Mesenchymal stem cell (in vitro differentiated cells and primary cell): Measurements from ENCODE around the gene TFDP1.

Source experiments
- DNase-seq: peaks from one replicate; pipeline ENCODE4 v3.0.0-alpha.2; 2013
- H2AFZ ChIP-seq: one replicate; pipeline ENCODE4 v1.6.1; 2013; ENCODE audit warnings: low read depth, mild to moderate bottlenecking, control low read depth, inconsistent platforms, low read length, moderate library complexity
- H2AK5ac ChIP-seq: 2 replicates; pipeline ENCODE4 v1.6.1; 2013; ENCODE audit warnings: low read length, moderate library complexity, mild to moderate bottlenecking, inconsistent platforms; ENCODE audit not compliant: severe bottlenecking
- H2BK120ac ChIP-seq: one replicate; pipeline ENCODE4 v1.6.1; 2013; ENCODE audit warnings: low read depth, mild to moderate bottlenecking, inconsistent platforms, low read length, moderate library complexity
- H2BK12ac ChIP-seq, 2 experiments: one replicate each; pipeline ENCODE4 v1.6.1; 2013; ENCODE audit warnings: inconsistent platforms in 2 of 2, low read length in 2 of 2, mild to moderate bottlenecking in 2 of 2, moderate library complexity in 2 of 2, control low read depth in 1 of 2
- H2BK15ac ChIP-seq: one replicate; pipeline ENCODE4 v1.6.1; 2013; ENCODE audit warnings: mild to moderate bottlenecking, low read depth, inconsistent platforms; ENCODE audit not compliant: poor library complexity, severe bottlenecking
- H2BK5ac ChIP-seq: 2 replicates; pipeline ENCODE4 v1.6.1; 2013; ENCODE audit warnings: low read depth, mild to moderate bottlenecking, low read length, control low read depth, inconsistent platforms; ENCODE audit not compliant: poor library complexity, severe bottlenecking
- H3K14ac ChIP-seq, 2 experiments: one replicate each; pipeline ENCODE4 v1.6.1; 2013; ENCODE audit warnings: inconsistent platforms in 2 of 2, low read length in 2 of 2, control low read depth in 1 of 2, mild to moderate bottlenecking in 1 of 2, moderate library complexity in 1 of 2
- H3K18ac ChIP-seq, 2 experiments: one replicate each; pipeline ENCODE4 v1.6.1; 2013; ENCODE audit warnings: inconsistent platforms in 2 of 2, low read length in 2 of 2, control low read depth in 1 of 2, low read depth in 1 of 2, mild to moderate bottlenecking in 1 of 2
- H3K23ac ChIP-seq, 2 experiments: one replicate each; pipeline ENCODE4 v1.6.1; 2013; ENCODE audit warnings: inconsistent platforms in 2 of 2, low read length in 2 of 2, mild to moderate bottlenecking in 2 of 2, moderate library complexity in 2 of 2, control low read depth in 1 of 2
- H3K27ac ChIP-seq: 2 replicates; pipeline ENCODE4 v1.5.1; 2013; ENCODE audit warnings: mild to moderate bottlenecking, moderate library complexity, low read length, control low read depth, inconsistent platforms; ENCODE audit not compliant: poor library complexity, severe bottlenecking
- H3K27me3 ChIP-seq, 2 experiments: 2 replicates each; pipeline versions ENCODE4 v1.6.1 to v1.7.0; 2013; ENCODE audit warnings: low read length in 2 of 2, mild to moderate bottlenecking in 2 of 2, moderate library complexity in 2 of 2, control low read depth in 1 of 2, inconsistent platforms in 1 of 2; ENCODE audit not compliant: control insufficient read depth in 1 of 2, insufficient read depth in 1 of 2
- H3K36me3 ChIP-seq, 2 experiments: 2 replicates each; pipeline versions ENCODE4 v1.6.1 to v1.7.0; 2013; ENCODE audit warnings: low read length in 2 of 2, control low read depth in 1 of 2, inconsistent platforms in 1 of 2, low read depth in 1 of 2, mild to moderate bottlenecking in 1 of 2; ENCODE audit not compliant: insufficient read depth in 2 of 2, control insufficient read depth in 1 of 2
- H3K4ac ChIP-seq, 2 experiments: one replicate each; pipeline ENCODE4 v1.6.1; 2013; ENCODE audit warnings: inconsistent platforms in 2 of 2, low read length in 2 of 2, mild to moderate bottlenecking in 2 of 2, moderate library complexity in 2 of 2, control low read depth in 1 of 2, low read depth in 1 of 2
- H3K4me1 ChIP-seq: 2 replicates; pipeline ENCODE4 v1.6.1; 2013; ENCODE audit warnings: low read depth, low read length, control low read depth; ENCODE audit not compliant: control insufficient read depth, insufficient read depth
- H3K4me2 ChIP-seq: 2 replicates; pipeline ENCODE4 v1.6.1; 2013; ENCODE audit warnings: low read length, mild to moderate bottlenecking, inconsistent platforms; ENCODE audit not compliant: poor library complexity, severe bottlenecking
- H3K4me3 ChIP-seq, 2 experiments: 2 replicates each; pipeline versions ENCODE4 v1.5.1 to v1.7.0; 2013; ENCODE audit warnings: low read length in 2 of 2, mild to moderate bottlenecking in 2 of 2, control low read depth in 1 of 2, low read depth in 1 of 2; ENCODE audit not compliant: insufficient read depth in 1 of 2
- H3K79me1 ChIP-seq: replicated peaks from 2 replicates; pipeline ENCODE4 v1.6.1; 2013; ENCODE audit warnings: mild to moderate bottlenecking, control low read depth, low read length, inconsistent platforms; ENCODE audit not compliant: poor library complexity, severe bottlenecking
- H3K9ac ChIP-seq: 2 replicates; pipeline ENCODE4 v1.7.0; 2013; ENCODE audit warnings: mild to moderate bottlenecking, low read length, moderate library complexity
- H3K9me3 ChIP-seq: 2 replicates; pipeline ENCODE4 v1.7.0; 2013; ENCODE audit warnings: mild to moderate bottlenecking, low read length; ENCODE audit not compliant: control insufficient read depth
- H4K8ac ChIP-seq: one replicate; pipeline ENCODE4 v1.6.1; 2013; ENCODE audit warnings: inconsistent platforms, mild to moderate bottlenecking, low read length, moderate library complexity
- H4K91ac ChIP-seq: one replicate; pipeline ENCODE4 v1.6.1; 2013; ENCODE audit warnings: mild to moderate bottlenecking, low read length, inconsistent platforms
- WGBS: methylation state at CpG from one replicate; pipeline ENCODE4 v1.1.7; 2013; ENCODE audit warnings: mixed read lengths; 5-methylcytosine and 5-hydroxymethylcytosine counted together

TFDP1 gene

DNA sequence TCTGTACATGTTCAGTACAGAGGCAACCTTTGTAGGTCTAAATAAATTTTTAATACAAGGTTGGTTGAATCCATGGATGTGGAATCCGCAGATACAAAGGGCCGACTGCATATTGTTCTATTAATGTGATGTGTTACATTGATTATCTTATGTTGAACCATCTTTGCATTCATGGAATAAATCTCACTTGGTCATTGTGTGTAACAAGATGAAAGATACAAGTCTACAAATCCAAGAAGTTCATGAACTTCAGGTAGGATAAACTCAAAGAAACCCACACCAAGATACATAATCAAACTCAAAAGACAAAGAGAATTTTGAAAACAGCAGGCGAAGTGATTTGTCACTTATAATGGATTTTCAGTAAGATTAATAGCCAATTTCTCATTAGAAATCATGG, 8.0 kb upstream of the TFDP1 start:
- no peaks in the 10 kb centered on the region for H3K4me1 ChIP-seq
- WGBS = 100% methylated on average over 2 of the region's 3 CpGs
- H3K4ac ChIP-seq = no peak overlapping the region
- peaks cover 0 to 11% of the 10 kb centered on the region in 2 experiments for H3K27me3 ChIP-seq
- no peak overlapping the region for H4K8ac ChIP-seq
- no peak for DNase-seq
- H3K23ac ChIP-seq = no peak overlapping the region
- H3K36me3 ChIP-seq = no peaks in the 10 kb centered on the region
- H3K18ac ChIP-seq = no peak overlapping the region
- no peak overlapping the region for H2AFZ ChIP-seq
- H3K27ac ChIP-seq = no peak overlapping the region
- H3K4me2 ChIP-seq = no peak overlapping the region
- no peak overlapping the region for H2BK12ac ChIP-seq
- no peak overlapping the region for H3K4me3 ChIP-seq
- no peak overlapping the region for H2BK5ac ChIP-seq
- H2AK5ac ChIP-seq = no peak overlapping the region
- H3K9ac ChIP-seq = no peak overlapping the region
- no peak overlapping the region for H3K14ac ChIP-seq
- no peak overlapping the region for H2BK120ac ChIP-seq
- H3K79me1 ChIP-seq = no peaks in the 10 kb centered on the region
- peaks cover 25% of the 10 kb centered on the region for H3K9me3 ChIP-seq
- no peak overlapping the region for H2BK15ac ChIP-seq
- H4K91ac ChIP-seq = no peak overlapping the region

DNA sequence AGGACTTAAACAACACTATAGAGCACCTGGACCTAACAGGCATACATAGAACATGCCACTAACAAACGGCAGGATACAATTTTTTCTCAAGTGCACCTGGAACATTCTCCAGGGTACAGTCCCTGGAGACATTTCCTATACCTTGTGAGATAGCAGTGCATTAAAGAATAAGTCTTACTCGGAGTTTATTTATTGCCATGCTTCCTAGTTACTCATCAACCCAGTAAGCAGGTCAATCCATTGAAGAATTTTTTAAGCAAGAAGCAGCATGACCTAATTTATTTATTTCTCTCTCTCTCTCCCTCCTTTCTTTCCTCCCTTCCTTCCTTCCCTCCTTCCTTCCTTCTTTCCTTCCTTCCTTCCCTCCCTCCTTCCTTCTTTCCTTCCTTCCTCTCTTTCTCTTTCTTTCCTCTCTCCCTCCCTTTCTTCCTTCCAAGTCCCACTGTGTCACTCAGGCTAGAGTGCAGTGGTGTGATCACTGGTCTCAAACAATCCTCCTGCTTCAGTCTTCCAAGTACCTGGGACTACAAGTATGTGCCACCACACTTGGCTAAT, 6.6 kb upstream of the TFDP1 start:
- peaks cover 0 to 11% of the 10 kb centered on the region in 2 experiments for H3K27me3 ChIP-seq
- no peak for DNase-seq
- no peak overlapping the region for H2AFZ ChIP-seq
- H3K9me3 ChIP-seq = peaks cover 20% of the 10 kb centered on the region
- H3K4me1 ChIP-seq = no peaks in the 10 kb centered on the region
- no peak overlapping the region for H2BK120ac ChIP-seq
- H2BK15ac ChIP-seq = no peak overlapping the region
- H3K9ac ChIP-seq = no peak overlapping the region
- no peak overlapping the region for H2AK5ac ChIP-seq
- no peak overlapping the region for H3K14ac ChIP-seq
- H2BK5ac ChIP-seq = no peak overlapping the region
- no peaks in the 10 kb centered on the region for H3K79me1 ChIP-seq
- no peak overlapping the region for H3K4me2 ChIP-seq
- no peak overlapping the region for H3K4me3 ChIP-seq
- WGBS = 71% methylated on average over 2 of the region's 2 CpGs
- H3K23ac ChIP-seq = no peak overlapping the region
- no peak overlapping the region for H3K4ac ChIP-seq
- H3K27ac ChIP-seq = no peak overlapping the region
- no peak overlapping the region for H4K91ac ChIP-seq
- no peak overlapping the region for H2BK12ac ChIP-seq
- no peak overlapping the region for H4K8ac ChIP-seq
- H3K36me3 ChIP-seq = no peaks in the 10 kb centered on the region
- no peak overlapping the region for H3K18ac ChIP-seq

DNA sequence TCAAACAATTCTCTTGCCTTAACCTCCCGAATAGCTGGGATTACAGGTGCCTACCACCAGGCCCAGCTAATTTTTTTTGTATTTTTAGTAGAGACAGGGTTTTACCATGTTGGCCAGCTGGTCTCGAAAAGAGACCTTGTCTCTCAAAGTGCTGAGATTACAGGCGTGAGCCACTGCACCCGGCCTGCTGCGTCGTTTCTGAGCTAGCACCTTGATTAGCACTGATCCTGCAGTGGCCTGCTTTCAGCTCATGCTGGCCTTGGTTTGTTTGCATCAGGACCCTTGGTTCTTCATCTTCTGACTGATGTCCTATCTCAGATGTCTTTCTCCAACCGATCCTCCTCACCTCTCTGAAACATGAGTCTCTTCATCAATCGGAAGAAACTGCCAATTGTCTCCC, 4.9 kb upstream of the TFDP1 start:
- H2AFZ ChIP-seq = no peak overlapping the region
- DNase-seq = no peak
- no peak overlapping the region for H2BK5ac ChIP-seq
- no peaks in the 10 kb centered on the region for H3K36me3 ChIP-seq
- peaks cover 4% of the 10 kb centered on the region for H3K4me1 ChIP-seq
- WGBS = 92% methylated on average over 6 of the region's 8 CpGs
- no peak overlapping the region for H2BK120ac ChIP-seq
- H3K23ac ChIP-seq = no peak overlapping the region
- no peak overlapping the region for H3K14ac ChIP-seq
- peaks cover 0 to 11% of the 10 kb centered on the region in 2 experiments for H3K27me3 ChIP-seq
- H3K27ac ChIP-seq = no peak overlapping the region
- H3K4me2 ChIP-seq = no peak overlapping the region
- no peak overlapping the region for H4K8ac ChIP-seq
- H4K91ac ChIP-seq = no peak overlapping the region
- no peak overlapping the region for H2BK12ac ChIP-seq
- H3K4me3 ChIP-seq = no peak overlapping the region
- no peak overlapping the region for H2AK5ac ChIP-seq
- no peaks in the 10 kb centered on the region for H3K79me1 ChIP-seq
- H3K4ac ChIP-seq = no peak overlapping the region
- H3K18ac ChIP-seq = no peak overlapping the region
- H2BK15ac ChIP-seq = no peak overlapping the region
- H3K9me3 ChIP-seq = peaks cover 20% of the 10 kb centered on the region
- H3K9ac ChIP-seq = no peak overlapping the region

DNA sequence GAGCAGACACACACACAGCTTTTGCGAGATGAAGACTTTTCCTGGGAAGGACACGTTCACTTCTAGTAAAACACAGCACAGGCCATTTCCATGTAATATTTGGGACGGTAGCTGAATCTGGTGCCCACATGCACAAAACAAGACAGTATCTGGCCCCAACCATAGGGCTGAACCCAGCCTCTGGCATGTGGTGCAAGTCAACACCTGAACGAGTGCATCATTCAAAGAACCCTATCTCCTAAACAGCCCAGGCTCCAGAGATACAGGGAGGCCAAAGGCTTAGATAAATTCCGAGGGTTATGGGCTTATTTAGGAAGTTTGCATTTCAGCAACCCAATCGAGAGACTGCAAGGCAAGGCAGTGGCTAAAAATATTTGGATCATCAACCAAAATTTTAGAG, 2.7 kb upstream of the TFDP1 start:
- Histone ChIP-seq H3K27ac (no peak overlapping the region), H4K8ac (no peak overlapping the region), H3K9me3 (peaks cover 9% of the 10 kb centered on the region), H3K18ac (no peak overlapping the region), H2BK12ac (no peak overlapping the region), H3K27me3 (peaks cover 0 to 11% of the 10 kb centered on the region in 2 experiments), H2BK15ac (no peak overlapping the region), H3K23ac (no peak overlapping the region), H3K4ac (no peak overlapping the region), H3K4me1 (peaks cover 11% of the 10 kb centered on the region), H3K14ac (no peak overlapping the region), H3K4me3 (no peak overlapping the region), H3K79me1 (peaks cover 5% of the 10 kb centered on the region), H2BK120ac (no peak overlapping the region), H3K36me3 (peaks cover 5 to 9% of the 10 kb centered on the region in 2 experiments), H3K9ac (no peak overlapping the region), H2AFZ (no peak overlapping the region), H2AK5ac (no peak overlapping the region), H3K4me2 (no peak overlapping the region), H4K91ac (no peak overlapping the region), H2BK5ac (no peak overlapping the region)
- WGBS = 96% methylated on average over 5 of the region's 6 CpGs
- no peak for DNase-seq
